NCI-H1105 (cell line): ENCODE data around the gene CNN3.
A peak's percentile ranks its signal among the peaks of the same experiment; 100 is the strongest.

Source experiments
- DNase-seq: peaks from one replicate; lab custom pipeline; 2025; lab: John Stamatoyannopoulos, UW

CNN3 gene

GRCh38 chr1:94922761-94923331 lies 4.1 kb downstream of the CNN3 start:
- DNase-seq: no peak

- no peak for DNase-seq
Measured at GRCh38 chr1:94921977-94922376, 4.9 kb downstream of the CNN3 start.

- DNase-seq: no peak
Measured at GRCh38 chr1:94920061-94920460, 6.8 kb downstream of the CNN3 start.

GRCh38 chr1:94919241-94920030 lies 7.5 kb downstream of the CNN3 start:
- no peak for DNase-seq

- DNase-seq: no peak
Measured at GRCh38 chr1:94917251-94917650, 9.7 kb downstream of the CNN3 start.

- no peak for DNase-seq
Measured at GRCh38 chr1:94912263-94913184, 14.4 kb downstream of the CNN3 start.

- no peak for DNase-seq
Measured at GRCh38 chr1:94909486-94909885, 17.4 kb downstream of the CNN3 start.

- DNase-seq: no peak
Measured at GRCh38 chr1:94908965-94909364, 17.9 kb downstream of the CNN3 start.

- DNase-seq: no peak
Measured at GRCh38 chr1:94908190-94908589, 18.7 kb downstream of the CNN3 start.

- DNase-seq: no peak
Measured at GRCh38 chr1:94907136-94907535, 19.8 kb downstream of the CNN3 start.

- no peak for DNase-seq
Measured at GRCh38 chr1:94906382-94906781, 20.5 kb downstream of the CNN3 start.

GRCh38 chr1:94905207-94905606 lies 21.7 kb downstream of the CNN3 start:
- no peak for DNase-seq

- DNase-seq: no peak
Measured at GRCh38 chr1:94903280-94904009, 23.5 kb downstream of the CNN3 start.

GRCh38 chr1:94901841-94902240 lies 25.1 kb downstream of the CNN3 start:
- peak; percentile 2 for DNase-seq

GRCh38 chr1:94899756-94900155 lies 27.2 kb downstream of the CNN3 start:
- DNase-seq: no peak

- DNase-seq: no peak
Measured at GRCh38 chr1:94898491-94899385, 28.2 kb downstream of the CNN3 start.

GRCh38 chr1:94895518-94895917 lies 31.4 kb downstream of the CNN3 start:
- DNase-seq: no peak

- DNase-seq: no peak
Measured at GRCh38 chr1:94894630-94895029, 32.3 kb downstream of the CNN3 start.

GRCh38 chr1:94892604-94893254 lies 34.2 kb downstream of the CNN3 start:
- DNase-seq: no peak

GRCh38 chr1:94888201-94888600 lies 38.7 kb downstream of the CNN3 start:
- no peak for DNase-seq
